Measurements from ENCODE around the gene NCR3LG1.
A peak's percentile ranks its signal among the peaks of the same experiment; 100 is the strongest.

Gene NCR3LG1

DNA sequence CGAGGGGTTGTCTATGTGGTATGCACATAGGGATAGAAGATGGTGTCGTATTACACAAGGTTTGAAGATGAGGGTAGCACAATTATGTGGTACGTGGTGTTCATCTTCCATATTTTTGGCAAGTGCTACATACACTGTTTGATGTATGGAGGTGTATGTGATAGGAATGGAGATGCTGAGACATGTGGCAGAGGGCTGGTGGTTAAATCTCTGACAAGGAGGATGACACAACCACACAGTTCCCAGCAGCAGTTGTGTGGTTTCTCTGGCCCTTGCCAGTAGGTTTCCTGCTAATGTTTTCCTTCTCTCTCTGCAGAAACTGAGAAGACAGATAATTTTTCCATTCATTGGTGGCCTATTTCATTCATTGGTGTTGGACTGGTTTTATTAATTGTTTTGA, 17.0 kb downstream of the NCR3LG1 start:
- DNase-seq (ENCODE audit: low read depth, low spot score), result no peak
- H3K4me3 ChIP-seq (ENCODE audit: low read length), result no peak overlapping the region

DNA sequence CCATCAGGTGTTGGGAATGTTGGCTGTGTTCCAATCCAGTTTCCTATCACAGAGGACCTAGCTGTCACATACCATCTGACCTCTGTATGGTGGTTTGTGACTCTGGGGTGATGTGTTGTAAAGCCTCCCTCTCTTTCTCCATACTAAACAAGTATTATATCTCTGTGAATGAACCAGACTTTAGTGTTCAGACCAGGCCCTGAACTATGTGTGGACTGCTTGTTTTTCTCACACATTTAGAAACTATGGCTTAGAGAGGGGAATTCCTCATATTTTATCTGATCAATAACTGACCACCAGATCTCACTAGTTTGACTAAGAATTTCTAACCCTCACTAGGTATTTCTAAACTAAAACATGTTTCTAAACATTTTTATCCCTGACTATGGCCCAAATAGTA, 17.5 kb downstream of the NCR3LG1 start:
- H3K4me3 ChIP-seq (ENCODE audit: low read length), result no peak overlapping the region
- no peak for DNase-seq (ENCODE audit: low read depth, low spot score)

DNA sequence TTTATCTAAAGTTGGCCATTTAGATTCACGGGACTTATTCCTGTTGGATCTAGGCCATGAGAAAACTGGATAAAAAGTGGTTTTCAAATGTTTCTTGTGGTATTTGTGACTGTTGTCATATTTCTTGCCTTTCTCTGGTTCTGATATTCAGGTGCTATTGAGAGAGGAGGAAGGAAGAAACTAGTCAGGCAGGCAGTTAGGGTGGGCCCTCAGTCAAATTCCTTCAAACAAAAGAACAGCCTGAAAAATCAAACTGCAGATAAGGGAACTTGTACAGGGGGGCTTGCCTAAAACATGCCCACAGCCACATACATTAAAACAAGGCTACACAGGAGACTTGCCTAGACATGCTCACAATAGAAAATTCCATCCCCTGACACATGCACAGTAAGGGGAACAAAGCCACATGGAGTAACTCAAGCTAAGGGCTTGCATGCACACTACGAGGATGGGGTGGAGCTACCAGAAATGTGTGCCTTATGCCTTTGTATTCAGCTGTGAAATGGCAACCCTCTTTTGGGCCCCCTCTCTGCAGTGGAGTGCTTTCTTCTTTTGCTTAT, 18.2 kb downstream of the NCR3LG1 start:
- DNase-seq (ENCODE audit: low read depth, low spot score), result no peak
- H3K4me3 ChIP-seq (ENCODE audit: low read length), result no peak overlapping the region

DNA sequence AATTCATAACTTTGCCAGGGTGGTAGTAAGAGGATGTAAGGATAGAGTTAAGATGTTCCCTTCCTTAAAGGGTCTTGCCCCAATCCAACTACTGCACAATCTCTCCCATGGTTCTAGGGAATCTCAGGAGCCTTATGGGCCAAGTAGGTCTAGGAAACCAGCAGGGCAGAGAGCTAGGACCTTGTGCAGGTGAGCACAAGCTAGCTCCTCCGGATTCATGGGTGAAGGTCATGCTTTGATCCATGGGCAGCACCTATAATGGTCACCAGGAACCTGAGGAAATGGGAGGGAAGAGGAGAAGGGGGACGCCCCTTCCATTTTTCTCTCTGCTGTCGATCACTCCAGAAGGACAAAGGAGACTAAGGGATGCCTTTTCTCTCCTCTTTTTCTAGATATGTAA, 20.0 kb downstream of the NCR3LG1 start:
- no peak for DNase-seq (ENCODE audit: low read depth, low spot score)

DNA sequence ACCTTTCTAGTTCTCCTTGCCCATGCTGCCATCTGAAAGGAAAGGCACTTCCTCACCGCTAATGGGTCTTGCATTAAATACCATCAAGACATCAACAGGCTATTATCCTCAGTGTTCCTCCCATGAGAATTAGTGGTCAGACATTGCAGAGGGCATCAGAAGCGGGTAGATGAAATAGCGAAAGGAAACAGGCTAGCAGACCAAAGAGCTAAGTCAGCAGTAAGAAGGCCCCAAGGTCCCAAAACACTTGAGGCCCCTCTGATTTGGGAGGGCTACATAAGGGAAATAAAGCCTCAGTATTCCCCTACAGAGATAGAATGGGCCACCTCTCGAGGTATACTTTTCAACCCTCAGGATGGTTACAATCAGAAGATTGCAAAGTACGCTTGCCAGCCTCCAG, 23.9 kb downstream of the NCR3LG1 start:
- no peak for DNase-seq (ENCODE audit: low read depth, low spot score)
- H3K4me3 ChIP-seq (ENCODE audit: low read length), result no peak overlapping the region

More for the DNA sequence above, 20.0 kb downstream of the NCR3LG1 start:
- H3K4me3 ChIP-seq (ENCODE audit: low read length), result no peak overlapping the region

DNA sequence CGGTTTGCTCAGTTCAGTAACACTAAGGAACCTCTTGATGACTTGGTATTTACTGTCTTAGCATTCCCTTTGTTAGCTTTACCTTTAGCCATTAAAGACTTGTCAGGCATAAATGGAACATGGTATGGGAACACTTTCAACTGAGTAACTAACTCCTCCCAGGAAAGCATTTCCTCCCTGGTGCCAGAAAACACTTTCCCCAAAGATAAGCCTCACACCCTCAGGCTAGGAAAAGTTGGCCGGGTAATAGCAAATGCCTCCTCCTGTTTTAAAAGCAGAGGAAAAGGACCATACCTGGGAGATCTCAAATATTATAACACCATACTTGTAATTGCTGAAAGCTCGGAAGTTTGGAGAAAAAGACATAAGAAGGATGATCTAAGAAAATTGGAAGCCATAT, 24.9 kb downstream of the NCR3LG1 start:
- DNase-seq (ENCODE audit: low read depth, low spot score), result no peak
- H3K4me3 ChIP-seq (ENCODE audit: low read length), result no peak overlapping the region

DNA sequence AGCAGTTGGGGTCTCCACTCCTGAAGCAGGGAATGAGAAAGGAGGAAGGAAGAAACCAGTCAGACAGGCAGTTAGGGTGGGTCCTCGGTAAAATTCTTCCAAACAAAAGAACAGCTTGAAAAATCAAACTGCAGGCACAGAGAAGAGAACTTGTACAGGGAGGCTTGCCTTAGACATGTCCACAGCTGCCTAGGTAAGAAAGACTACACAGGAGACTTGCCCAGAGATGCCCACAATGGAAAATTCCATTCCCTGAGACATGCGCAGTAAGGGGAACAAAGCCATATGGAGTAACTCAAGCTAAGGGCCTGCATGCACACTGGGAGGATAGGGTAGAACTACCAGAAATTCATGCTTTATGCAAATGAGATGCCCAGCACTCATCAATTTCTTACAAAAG, 27.1 kb downstream of the NCR3LG1 start:
- no peak overlapping the region for H3K4me3 ChIP-seq (ENCODE audit: low read length)
- DNase-seq (ENCODE audit: low read depth, low spot score), result no peak

DNA sequence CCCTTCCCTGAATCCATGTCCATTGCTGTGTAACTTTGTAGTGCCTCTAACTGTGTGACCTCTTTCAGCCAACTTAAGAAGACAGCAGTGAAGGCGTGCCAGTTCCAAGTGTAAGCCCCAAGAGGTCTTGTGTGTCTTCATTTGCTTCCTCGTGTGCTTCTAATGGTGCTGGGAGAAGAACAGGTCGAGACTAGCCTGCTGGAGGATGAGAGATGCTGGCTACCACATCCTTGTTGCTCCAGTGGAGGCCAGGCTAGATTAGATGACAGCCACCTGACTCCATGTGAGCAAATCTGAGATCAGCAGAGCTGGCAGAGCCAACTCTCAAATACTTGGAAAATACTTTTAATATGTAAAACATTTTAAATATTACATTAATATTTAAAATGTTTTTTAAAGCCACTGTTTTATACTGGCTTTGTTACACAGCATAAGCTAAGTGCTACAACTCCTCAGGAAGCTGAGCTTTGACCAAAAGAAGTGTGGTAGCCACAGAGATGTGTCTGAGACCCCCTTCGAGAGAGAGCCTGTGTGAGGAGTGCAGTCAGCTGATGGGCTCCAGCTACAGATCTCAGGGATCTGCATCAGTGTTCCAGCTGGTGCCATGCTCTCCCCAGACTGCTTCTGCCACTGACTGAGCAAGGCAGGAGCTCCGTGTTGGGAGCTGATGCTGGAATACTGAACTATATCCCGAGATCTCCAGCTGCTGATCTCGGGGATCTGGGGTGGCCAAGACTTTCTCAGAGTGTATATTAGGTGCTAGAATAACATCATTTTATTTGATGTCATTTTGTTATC, 28.0 kb downstream of the NCR3LG1 start:
- no peak for DNase-seq (ENCODE audit: low read depth, low spot score)
- H3K4me3 ChIP-seq (ENCODE audit: low read length), result no peak overlapping the region

DNA sequence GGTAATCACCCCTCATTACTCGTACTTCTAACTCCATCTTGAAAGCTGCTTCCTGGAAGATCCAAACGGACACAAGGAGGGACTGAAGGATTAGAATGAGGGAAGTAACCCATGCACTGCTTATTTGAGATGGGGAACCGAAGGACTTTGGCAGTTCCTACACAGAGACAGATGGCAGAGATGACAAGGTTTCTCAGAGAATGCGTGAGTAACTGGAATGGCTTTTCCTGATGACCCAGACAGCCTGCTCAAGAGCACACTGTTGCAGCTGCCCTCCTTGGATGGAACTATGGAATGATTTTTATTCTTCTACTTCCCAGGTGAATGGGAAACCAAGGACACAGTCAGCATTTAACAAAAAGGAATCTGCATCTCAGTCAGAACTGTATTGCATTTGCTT, 29.6 kb downstream of the NCR3LG1 start:
- no peak for DNase-seq (ENCODE audit: low read depth, low spot score)

DNA sequence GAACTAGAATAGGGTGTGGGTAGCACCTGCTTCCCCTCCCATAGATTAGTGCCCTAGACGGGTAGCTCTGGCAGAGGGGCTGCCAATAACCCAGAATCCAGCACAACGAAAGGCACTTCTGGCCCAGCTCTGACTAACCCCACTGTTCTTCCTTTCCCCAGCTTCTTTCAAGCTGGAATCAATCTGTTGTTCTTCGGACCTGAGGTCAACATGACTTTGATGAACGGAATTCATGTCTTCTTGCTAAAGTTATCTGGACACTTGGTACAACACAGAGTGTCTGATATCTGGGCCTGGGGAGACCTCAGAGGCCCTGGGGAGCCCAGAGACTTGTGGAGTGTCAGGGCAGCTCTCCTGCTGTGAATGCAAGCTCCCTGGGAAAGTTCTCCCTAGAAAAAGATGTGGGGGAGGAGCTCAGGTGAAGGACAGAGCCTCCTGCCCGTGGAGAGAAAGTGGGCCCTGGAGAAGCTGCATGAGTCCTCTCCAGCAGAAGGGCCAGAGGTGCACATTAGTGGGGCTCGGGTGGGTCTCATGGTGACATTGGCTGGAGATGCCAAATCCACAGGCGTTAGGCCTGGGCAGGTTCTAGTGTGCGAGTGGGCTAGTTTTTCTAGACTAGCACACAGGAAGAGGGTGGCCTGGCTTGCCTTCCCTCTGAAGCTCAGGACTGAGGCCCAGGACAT, 30.6 kb downstream of the NCR3LG1 start:
- H3K4me3 ChIP-seq (ENCODE audit: low read length), result no peak overlapping the region
- no peak for DNase-seq (ENCODE audit: low read depth, low spot score)

More for the DNA sequence above, 29.6 kb downstream of the NCR3LG1 start:
- H3K4me3 ChIP-seq (ENCODE audit: low read length), result no peak overlapping the region

DNA sequence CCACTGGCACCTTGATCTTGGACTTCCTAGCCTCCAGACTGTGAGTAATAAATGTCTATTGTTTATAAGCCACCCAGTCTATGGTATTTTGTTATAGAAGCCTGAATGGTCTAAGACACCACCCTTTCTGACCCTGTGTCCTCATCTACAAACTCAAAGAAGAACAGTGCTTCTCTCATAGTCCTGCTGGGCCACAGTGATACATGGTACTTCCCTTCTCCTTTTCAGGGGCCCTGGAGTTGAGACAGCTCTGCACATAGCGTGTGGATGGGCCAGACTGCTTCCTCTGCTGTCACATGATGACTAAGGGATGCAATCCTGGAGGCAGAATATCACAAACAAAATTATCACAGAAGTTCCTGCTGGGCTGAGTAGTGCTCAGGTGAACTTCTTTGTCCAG, 31.9 kb downstream of the NCR3LG1 start:
- DNase-seq (ENCODE audit: low read depth, low spot score), result no peak
- no peak overlapping the region for H3K4me3 ChIP-seq (ENCODE audit: low read length)

DNA sequence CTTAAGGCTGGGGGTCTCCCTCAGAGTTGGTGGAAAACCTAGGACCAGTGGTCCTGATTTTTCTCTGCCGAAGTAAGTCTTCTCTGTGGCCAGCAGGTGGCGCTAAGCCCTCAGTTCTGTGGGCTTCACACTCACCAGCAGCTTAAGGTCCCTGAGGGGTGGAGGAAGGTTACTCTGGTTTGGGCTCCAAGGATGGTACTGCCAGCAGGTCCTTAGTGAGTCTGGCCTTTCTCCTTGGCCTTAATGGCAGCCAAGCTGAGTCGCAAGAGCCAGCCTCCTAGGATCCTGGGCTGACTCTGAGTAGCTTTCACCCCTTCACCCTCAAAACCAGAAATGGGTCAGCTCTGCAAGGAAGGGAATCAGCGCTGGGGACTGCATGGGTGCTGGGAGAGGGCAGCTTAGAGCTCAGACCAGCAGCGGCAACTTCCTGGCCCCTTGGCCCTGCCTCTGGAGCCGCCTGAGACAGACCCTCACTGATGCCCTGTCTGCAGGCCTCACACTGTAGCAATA, 32.5 kb downstream of the NCR3LG1 start:
- DNase-seq (ENCODE audit: low read depth, low spot score), result peak; percentile 78
- H3K4me3 ChIP-seq (ENCODE audit: low read length), result no peak overlapping the region

DNA sequence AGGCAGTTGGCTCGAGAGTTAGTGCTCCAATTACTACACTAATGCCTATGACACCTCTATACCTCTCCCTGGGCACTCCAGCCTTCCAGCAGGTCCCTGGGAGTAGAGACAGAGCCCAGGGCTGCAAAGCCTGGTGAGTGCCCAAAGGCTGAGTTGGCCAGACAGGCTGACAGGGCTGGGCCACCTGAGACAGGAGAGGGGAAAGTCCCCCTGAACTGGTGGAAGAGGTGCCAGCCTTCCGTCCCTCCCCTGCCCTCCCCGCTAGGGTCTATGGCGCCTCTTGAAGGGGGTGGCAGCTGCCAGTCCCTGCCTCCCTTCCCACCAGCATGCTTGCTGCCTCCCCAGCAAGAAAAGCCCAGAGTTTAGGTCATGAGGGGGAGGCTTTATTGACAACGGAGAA, 33.9 kb downstream of the NCR3LG1 start:
- DNase-seq (ENCODE audit: low read depth, low spot score), result no peak
- H3K4me3 ChIP-seq (ENCODE audit: low read length), result no peak overlapping the region

DNA sequence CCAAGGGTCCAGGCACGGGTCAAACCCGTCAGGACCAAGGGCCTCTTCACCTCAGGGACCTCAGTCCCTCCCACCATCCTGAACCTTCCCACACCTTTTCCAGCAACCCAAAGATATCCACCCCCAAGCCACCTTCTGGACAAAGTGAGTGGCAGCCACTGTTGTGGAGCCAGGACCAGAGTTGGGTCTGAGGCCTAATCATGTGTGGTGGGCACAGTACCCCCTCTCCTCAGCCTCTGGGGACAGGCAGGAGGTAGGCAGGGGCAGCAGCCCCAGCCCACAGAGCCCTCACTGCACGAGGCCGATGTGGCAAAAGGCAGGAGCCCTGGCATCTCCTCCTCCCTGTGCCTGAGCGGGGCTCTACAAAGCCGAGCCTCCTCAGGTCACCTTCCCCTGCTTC, 34.3 kb downstream of the NCR3LG1 start:
- no peak overlapping the region for H3K4me3 ChIP-seq (ENCODE audit: low read length)
- no peak for DNase-seq (ENCODE audit: low read depth, low spot score)

DNA sequence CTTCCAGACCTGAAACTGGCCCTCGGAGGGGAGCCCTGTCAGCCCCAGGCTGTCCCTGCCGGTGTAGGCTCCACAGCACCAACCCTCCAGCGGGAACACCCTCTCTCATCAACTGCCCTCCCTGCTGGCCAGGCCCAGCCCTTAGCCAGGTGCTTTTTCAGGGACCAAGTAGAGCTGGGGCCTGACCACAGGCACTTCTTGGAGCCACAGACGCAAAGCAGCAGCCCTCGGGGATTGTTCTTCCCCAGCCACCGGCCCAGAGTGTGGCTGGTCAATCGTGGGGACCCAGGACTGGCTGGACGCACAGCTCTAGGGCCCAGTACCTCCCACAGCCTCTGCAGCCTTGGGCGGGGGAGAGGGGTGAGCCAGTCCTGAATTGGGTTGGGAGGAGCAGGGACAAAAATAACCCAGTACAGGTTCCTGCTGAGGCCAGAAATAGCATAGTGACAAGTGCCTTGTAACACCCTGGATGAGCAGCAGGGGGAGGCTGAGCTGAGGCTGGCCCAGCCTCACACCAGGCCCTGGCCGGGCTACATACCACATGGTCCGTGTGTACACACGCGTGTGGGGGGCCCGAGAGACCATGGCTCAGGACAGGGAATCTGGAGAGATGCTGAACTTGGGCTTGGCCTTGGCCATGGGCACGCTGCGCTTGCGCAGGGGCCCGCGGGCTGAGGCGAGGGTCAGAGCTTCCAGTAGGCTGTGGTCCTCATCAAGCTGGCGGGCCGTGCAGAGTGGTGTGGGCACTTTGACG, 34.9 kb downstream of the NCR3LG1 start:
- peak; percentile 43 for DNase-seq (ENCODE audit: low read depth, low spot score)
- H3K4me3 ChIP-seq (ENCODE audit: low read length), result no peak overlapping the region

DNA sequence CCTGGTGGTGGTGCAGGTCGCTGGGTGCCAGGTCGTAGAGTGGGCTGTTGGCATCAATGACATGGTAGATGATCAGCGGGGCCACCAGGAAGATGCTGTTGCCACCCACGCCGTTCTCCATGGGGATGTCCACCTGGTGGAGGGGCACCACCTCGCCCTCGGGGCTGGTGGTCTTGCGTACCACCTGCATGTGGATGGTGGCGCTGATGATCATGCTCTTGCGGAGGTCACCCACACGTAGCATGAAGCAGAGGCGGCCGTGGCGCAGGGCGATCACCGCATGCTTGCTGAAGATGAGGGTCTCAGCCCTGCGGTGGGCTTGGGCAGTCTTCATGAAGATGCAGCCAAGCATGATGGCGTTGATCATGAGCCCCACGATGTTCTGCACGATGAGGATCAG, 35.7 kb downstream of the NCR3LG1 start:
- no peak for DNase-seq (ENCODE audit: low read depth, low spot score)
- H3K4me3 ChIP-seq (ENCODE audit: low read length), result no peak overlapping the region

DNA sequence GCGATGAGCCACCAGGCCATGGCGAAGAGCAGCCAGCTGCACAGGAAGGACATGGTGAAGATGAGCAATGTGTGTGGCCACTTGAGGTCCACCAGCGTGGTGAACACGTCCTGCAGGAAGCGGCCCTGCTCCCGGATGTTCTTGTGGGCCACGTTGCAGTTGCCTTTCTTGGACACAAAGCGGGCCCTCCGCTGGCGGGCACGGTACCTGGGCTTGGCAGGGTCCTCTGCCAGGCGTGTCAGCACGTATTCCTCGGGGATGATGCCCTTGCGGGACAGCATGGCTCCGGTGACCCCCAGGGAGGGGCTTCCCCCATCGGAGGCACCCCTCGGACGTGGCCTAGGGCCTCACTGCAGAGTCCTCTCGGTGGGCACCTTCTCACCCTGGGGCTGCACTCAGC, 36.2 kb downstream of the NCR3LG1 start:
- H3K4me3 ChIP-seq (ENCODE audit: low read length), result no peak overlapping the region
- no peak for DNase-seq (ENCODE audit: low read depth, low spot score)

DNA sequence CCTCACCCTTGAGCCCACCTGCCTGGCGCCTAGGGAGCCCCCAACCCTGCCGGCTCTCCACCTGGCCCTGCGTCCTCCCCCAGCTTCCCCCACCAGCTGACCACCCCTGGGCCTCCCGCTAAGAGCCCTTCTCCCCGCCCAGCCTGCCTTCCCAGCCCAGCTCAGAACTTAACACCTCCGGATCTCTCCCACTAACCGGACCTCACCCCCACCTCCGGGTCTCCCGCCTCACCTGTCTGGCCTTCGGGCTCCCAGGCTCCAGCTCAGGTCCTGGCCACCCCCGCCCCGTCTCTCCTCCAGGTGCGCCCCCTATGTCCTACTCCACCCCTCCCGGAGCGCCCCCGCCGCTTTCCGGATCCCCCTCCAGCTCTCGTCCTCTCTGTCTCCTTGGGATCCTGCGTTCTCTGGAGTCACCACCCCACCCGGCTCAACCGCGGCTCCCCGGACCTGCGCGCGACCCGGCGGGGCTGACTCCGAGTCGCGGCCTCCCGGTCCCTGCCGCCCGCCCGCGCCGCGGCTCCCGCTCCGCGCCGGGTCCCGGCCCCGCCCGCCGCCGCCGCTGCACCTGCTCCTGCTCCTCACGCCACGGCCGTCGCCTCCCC, 37.1 kb downstream of the NCR3LG1 start, which contains the start of gene KCNJ11:
KCNJ11 (minus strand) TSS at position 51 of the 602 bp plus-strand sequence. CDS start 568 bp downstream, outside the sequence.
- no peak for DNase-seq (ENCODE audit: low read depth, low spot score)

More for the DNA sequence above, 37.1 kb downstream of the NCR3LG1 start, which contains the start of gene KCNJ11:
- H3K4me3 ChIP-seq (ENCODE audit: low read length), result peak within 1 kb of the TSS; percentile 57
